Mesodermal cell (in vitro differentiated cells): ENCODE data around the gene RNF157.

Source experiments
- H3K27ac ChIP-seq: 2 replicates; pipeline ENCODE4 v1.7.0; 2013; ENCODE audit warnings: mild to moderate bottlenecking, low read depth, low read length, moderate library complexity; ENCODE audit not compliant: severe bottlenecking
- H3K36me3 ChIP-seq: 2 replicates; pipeline ENCODE4 v1.7.1; 2013; ENCODE audit warnings: mild to moderate bottlenecking, low read length, moderate library complexity; ENCODE audit not compliant: control insufficient read depth, insufficient read depth
- H3K4me1 ChIP-seq: one replicate; pipeline ENCODE4 v1.7.1; 2013; ENCODE audit warnings: mild to moderate bottlenecking, low read length; ENCODE audit not compliant: insufficient read depth, control insufficient read depth, poor library complexity, severe bottlenecking
- H3K4me3 ChIP-seq: 2 replicates; pipeline ENCODE4 v1.7.0; 2013; ENCODE audit warnings: low read length, control low read depth, mild to moderate bottlenecking; ENCODE audit not compliant: insufficient read depth, poor library complexity, severe bottlenecking; ENCODE audit errors: extremely low read depth
- H3K9me3 ChIP-seq: 2 replicates; pipeline ENCODE4 v1.7.1; 2013; ENCODE audit warnings: mild to moderate bottlenecking, low read length, moderate library complexity; ENCODE audit not compliant: control insufficient read depth
- WGBS, 2 experiments: methylation state at CpG; one replicate each; pipeline ENCODE4 v1.1.5; 2013; ENCODE audit warnings: missing lambda C conversion rate in 2 of 2; ENCODE audit not compliant: insufficient coverage in 2 of 2; 5-methylcytosine and 5-hydroxymethylcytosine counted together

RNF157 gene

DNA sequence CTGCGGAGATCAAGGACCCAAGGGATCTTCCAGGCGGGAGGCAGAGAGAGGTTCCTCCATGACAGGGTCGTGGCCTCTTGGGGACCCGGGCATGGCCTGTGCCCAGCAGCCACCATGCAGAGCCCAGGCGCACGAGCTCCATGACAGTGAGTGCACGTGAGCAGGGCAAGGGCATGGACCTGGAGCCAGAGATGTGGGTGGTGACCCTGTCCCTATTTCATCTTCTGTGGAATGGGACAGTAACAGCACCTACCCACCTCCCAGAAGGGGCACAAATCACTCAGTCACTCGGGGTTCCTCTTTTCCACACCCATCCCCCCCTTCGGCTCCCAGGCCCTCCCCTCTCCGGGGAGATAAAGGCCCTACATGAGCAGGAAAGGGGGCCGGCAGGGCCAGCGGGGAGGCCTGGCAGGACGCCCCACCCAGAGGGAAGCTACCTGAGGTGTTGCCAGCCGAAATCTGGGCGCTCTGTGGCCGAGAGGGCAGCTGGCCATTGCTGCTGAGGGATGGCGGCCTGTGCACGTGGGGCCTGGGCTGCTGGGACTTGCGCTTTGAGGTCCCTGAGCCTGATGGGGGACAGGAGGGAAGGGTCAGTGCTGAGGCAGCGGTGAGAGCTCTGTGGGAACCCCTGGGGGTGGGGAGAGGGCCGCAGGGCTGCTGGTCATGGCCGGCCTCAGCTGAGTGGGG, 35.2 kb upstream of the RNF157 start:
- 96 to 97% methylated on average over 15 to 20 of the region's 22 CpGs for WGBS, 2 experiments
- Histone ChIP-seq H3K4me3 (no peak overlapping the region), H3K4me1 (peaks cover 12% of the 10 kb centered on the region), H3K9me3 (no peaks in the 10 kb centered on the region), H3K27ac (no peak overlapping the region), H3K36me3 (peaks cover 11% of the 10 kb centered on the region)

DNA sequence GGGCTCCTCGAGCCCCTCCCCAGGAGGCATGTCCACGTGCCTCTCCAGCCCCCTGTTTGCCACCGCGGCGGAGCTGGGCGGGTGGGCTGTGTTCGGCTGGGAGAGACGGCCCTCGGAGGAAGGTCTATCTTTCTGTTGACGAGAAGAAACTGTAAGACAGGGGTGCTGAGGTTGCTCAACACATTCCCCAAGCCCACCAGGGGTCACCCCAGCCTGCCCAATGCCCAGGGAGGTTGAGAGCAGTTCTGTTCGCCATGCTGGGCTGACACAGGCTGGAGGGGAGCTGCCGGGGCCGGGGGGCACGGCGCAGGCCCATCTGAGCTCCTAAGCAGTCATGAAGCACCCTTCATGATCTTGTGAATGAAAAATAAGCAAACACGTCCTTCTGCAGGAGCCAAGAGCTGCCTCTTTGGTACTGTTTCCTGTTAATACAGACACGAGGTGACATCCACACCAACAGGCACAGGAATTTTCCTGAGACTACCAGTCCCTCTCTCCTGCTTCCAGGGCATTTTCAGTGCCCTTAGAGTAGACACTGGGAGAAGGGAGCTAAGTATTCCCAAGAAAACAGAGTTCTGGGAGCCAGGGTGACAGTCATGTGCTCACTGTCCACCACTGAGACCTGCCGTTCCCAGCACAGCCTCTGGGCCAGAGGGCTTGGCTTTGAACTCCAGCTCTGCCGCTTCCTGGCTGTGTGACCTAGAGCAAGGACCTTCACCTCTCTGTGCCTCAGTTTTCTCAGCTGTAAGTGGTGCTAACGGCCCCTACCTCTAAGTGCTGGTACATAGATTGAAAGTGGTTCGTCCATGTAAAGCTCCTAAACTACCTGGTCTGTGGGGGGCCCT, 34.0 kb upstream of the RNF157 start:
- Histone ChIP-seq H3K4me1 (peaks cover 13% of the 10 kb centered on the region), H3K36me3 (peaks cover 20% of the 10 kb centered on the region), H3K4me3 (no peak overlapping the region), H3K27ac (peak overlapping the region; percentile 36), H3K9me3 (no peaks in the 10 kb centered on the region)
- WGBS, 2 experiments: 86 to 88% methylated on average over 12 to 15 of the region's 21 CpGs

GRCh38 chr17:76273445-76274111, 33.3 kb upstream of the RNF157 start:
- peak overlapping the region; percentile 36 for H3K27ac ChIP-seq
- H3K4me1 ChIP-seq: peaks cover 19% of the 10 kb centered on the region
- no peak overlapping the region for H3K4me3 ChIP-seq
- WGBS, 2 experiments: 92% methylated on average over 23 to 24 of the region's 26 CpGs
- no peaks in the 10 kb centered on the region for H3K9me3 ChIP-seq
- peaks cover 24% of the 10 kb centered on the region for H3K36me3 ChIP-seq

DNA sequence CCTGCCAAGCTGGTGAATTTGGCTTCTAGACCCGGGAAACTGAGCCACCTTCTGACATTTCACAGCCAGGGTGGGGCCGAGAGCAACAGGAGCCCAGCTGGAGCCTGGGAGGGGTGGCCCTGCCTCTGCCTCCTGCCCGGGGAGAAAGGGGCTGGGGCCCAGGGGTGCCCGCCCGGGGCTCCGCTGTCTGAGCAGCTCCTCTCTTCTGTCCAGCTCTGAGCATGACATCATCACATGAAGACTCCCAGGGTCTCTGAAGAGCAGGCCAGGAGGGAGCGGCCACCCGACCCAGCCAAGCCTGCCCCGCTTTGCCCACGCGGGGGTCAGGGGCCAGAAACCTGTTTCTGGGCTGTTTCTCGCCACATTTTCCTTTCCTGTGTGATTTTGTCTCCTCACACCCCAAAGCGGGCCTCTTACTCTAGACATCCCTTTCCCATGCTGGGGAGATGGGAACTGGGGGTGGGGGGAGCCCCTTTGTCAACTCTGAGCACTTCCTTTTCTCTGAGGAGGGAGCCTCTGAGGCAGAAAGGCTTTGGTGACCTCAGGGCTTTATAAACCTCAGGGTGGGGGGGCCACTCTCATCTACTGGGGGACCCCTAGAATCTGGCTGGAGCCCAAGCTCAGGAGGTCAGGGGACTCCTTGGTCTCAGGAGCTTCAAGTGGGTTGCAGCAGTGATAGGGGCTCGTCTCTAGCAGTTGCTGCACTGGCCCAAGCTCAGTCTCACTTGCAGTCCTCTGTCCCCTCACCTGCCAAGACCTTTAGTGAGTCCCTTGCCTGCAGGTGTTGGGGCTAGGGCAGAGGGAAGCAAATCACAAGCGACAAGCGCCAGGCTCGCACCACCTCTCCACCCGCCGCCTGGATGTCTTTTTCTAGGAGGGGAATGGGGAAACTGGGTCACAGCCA, 32.5 kb upstream of the RNF157 start:
- H3K9me3 ChIP-seq: no peaks in the 10 kb centered on the region
- peak overlapping the region; percentile 13 for H3K27ac ChIP-seq
- H3K36me3 ChIP-seq: peaks cover 32% of the 10 kb centered on the region
- 86 to 93% methylated on average over 5 to 17 of the region's 19 CpGs for WGBS, 2 experiments
- H3K4me1 ChIP-seq: peaks cover 27% of the 10 kb centered on the region
- H3K4me3 ChIP-seq: no peak overlapping the region

GRCh38 chr17:76271669-76272540, 31.6 kb upstream of the RNF157 start:
- WGBS, 2 experiments: 79 to 81% methylated on average over 28 to 34 of the region's 38 CpGs
- H3K27ac ChIP-seq: peak overlapping the region; percentile 13
- peaks cover 41% of the 10 kb centered on the region for H3K36me3 ChIP-seq
- no peak overlapping the region for H3K4me3 ChIP-seq
- H3K9me3 ChIP-seq: no peaks in the 10 kb centered on the region
- H3K4me1 ChIP-seq: peaks cover 35% of the 10 kb centered on the region

GRCh38 chr17:76270770-76271668, 30.7 kb upstream of the RNF157 start:
- Histone ChIP-seq H3K9me3 (no peaks in the 10 kb centered on the region), H3K4me3 (no peak overlapping the region), H3K36me3 (peaks cover 45% of the 10 kb centered on the region), H3K4me1 (peaks cover 39% of the 10 kb centered on the region), H3K27ac (no peak overlapping the region)
- WGBS, 2 experiments: 88 to 98% methylated on average over 4 to 11 of the region's 14 CpGs

DNA sequence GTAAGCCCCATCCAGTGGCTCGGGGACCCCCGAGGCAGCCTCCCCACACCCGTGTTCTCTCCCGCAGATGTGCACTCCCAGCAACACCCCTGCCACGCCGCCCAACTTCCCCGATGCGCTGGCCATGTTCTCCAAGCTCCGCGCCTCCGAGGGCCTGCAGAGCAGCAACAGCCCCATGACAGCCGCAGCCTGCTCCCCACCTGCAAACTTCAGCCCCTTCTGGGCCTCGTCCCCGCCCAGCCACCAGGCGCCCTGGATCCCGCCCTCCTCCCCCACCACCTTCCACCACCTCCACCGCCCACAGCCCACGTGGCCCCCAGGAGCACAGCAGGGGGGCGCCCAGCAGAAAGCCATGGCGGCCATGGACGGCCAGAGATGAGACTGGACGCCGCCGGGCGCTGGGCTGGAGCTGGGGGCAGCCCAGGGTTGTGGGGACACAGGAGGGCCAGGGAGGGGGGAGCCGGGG, 29.9 kb upstream of the RNF157 start:
- peaks cover 39% of the 10 kb centered on the region for H3K4me1 ChIP-seq
- no peak overlapping the region for H3K4me3 ChIP-seq
- 94 to 97% methylated on average over 6 to 19 of the region's 26 CpGs for whole genome bisulfite sequencing, 2 experiments
- H3K27ac ChIP-seq: no peak overlapping the region
- H3K9me3 ChIP-seq: no peaks in the 10 kb centered on the region
- peaks cover 45% of the 10 kb centered on the region for H3K36me3 ChIP-seq

- peak overlapping the region; percentile 10 for H3K27ac ChIP-seq
- 90 to 98% methylated on average over 10 to 12 of the region's 12 CpGs for WGBS, 2 experiments
- peaks cover 45% of the 10 kb centered on the region for H3K36me3 ChIP-seq
Observed at GRCh38 chr17:76268991-76269981, 29.0 kb upstream of the RNF157 start.

More at GRCh38 chr17:76268991-76269981, 29.0 kb upstream of the RNF157 start:
- Histone ChIP-seq H3K4me3 (no peak overlapping the region), H3K9me3 (no peaks in the 10 kb centered on the region), H3K4me1 (peaks cover 43% of the 10 kb centered on the region)
